KOPT-K1 (cell line): Measurements from ENCODE around the gene CSNK1E.
"Not testable (repeated sequence)": the region's sequence is repeated elsewhere in the genome, so short reads cannot be mapped to it uniquely, and the experiment has no call there.

ENCODE experiments used
- H3K27ac ChIP-seq: fragments of 200-600 bp; sonication (generic); 2 replicates; pipeline ENCODE4 v1.5.1; 2016; ENCODE audit warnings: antibody characterized with exemption, mild to moderate bottlenecking, low read depth, low read length; ENCODE audit not compliant: poor library complexity, severe bottlenecking
- H3K36me3 ChIP-seq: fragments of 200-600 bp; sonication (generic); 2 replicates; pipeline ENCODE4 v1.5.1; 2017; ENCODE audit warnings: antibody characterized with exemption, mild to moderate bottlenecking, low read length, moderate library complexity; ENCODE audit not compliant: insufficient read depth
- H3K9me3 ChIP-seq: fragments of 200-600 bp; sonication (generic); 2 replicates; pipeline ENCODE4 v1.5.1; 2017; ENCODE audit warnings: antibody characterized with exemption, low read length, mild to moderate bottlenecking; ENCODE audit not compliant: insufficient read depth, poor library complexity, severe bottlenecking

Gene CSNK1E

DNA sequence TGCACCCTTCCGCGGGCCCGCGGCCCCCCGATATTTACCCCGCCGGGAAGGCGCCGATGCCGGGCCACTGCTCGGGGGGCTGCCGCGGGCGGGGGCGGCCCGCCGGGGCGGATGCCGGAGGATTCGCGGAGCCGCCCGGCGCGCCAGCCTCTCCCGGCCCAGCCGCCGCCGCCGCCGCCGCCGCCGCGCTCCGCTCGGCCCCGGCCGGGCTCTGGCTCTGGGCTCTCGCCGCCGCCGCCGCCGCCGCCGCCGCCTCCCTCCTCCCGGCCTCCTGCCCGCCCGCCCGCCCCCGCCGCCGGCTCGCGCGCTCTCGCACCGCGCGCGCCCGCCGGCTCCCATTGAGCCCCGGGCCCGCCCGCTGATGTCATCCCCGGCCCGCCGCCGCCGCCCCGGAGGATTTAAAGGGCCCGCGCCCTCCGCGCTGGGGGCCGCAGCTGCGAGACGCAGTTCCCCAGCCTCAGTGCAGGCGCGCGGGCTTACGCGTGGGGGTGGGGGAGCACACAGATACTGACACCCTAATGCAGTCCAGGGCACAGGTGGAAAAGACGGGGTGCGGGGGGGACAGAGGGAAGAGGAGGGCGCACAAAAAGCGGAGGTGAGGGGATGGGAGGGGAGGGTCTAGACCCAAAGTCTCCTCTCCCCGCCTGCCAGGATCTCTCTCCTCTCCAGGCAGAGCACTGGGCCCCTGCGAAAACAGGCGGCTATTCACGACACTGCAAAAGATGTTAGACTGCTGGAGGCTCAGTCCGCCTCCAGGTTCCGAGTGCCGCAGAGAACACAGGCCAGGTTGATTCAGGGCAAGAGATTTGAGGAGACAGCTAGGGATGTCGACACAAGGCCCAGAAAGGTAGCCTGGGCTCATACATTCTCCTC lies at the start of gene CSNK1E:
Gene CSNK1E, minus strand, starts transcription at position 312 of the 873 bp plus-strand sequence. CDS start 3,276 bp downstream, outside the sequence.
- H3K27ac ChIP-seq, result peak within 1 kb of the TSS; percentile 57
- peaks cover 18% of the 10 kb centered on the region; the same call in 1 of the 2 replicates for H3K36me3 ChIP-seq
- no peaks in the 10 kb centered on the region for H3K9me3 ChIP-seq

GRCh38 chr22:38365829-38366228 lies 48.6 kb upstream of the CSNK1E start:
- not testable (repeated sequence) for H3K9me3 ChIP-seq, H3K36me3 ChIP-seq, H3K27ac ChIP-seq

- H3K36me3 ChIP-seq, H3K9me3 ChIP-seq, H3K27ac ChIP-seq: not testable (repeated sequence)
Measured at GRCh38 chr22:38365174-38365573, 47.9 kb upstream of the CSNK1E start.

GRCh38 chr22:38360560-38360959 lies 43.3 kb upstream of the CSNK1E start:
- H3K27ac ChIP-seq, H3K9me3 ChIP-seq, H3K36me3 ChIP-seq: not testable (repeated sequence)

- H3K36me3 ChIP-seq, H3K27ac ChIP-seq, H3K9me3 ChIP-seq: not testable (repeated sequence)
Measured at GRCh38 chr22:38359817-38360216, 42.6 kb upstream of the CSNK1E start.

DNA sequence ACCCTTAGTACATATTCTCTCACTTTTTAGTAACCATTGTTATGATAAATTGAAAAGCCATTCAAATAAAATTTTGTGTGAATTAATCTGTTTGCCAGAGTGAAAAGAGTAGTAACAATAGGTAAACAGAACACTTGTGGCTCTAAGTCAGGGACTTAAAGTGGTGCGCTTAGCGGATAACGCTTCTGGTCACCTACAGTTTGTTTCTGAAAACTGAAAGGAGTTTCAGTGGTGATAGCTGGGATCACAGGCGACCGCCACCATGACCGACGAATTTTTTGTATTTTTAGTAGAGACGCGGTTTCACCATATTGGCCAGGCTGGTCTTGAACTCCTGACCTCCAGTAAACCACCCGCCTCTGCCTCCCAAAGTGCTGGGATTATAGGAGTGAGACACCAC lies 40.7 kb upstream of the CSNK1E start:
- not testable (repeated sequence) for H3K27ac ChIP-seq, H3K36me3 ChIP-seq, H3K9me3 ChIP-seq

GRCh38 chr22:38355275-38355674 lies 38.0 kb upstream of the CSNK1E start:
- no peaks in the 10 kb centered on the region; the same call in 1 of the 2 replicates for H3K36me3 ChIP-seq
- H3K27ac ChIP-seq, result no peak overlapping the region
- H3K9me3 ChIP-seq, result no peaks in the 10 kb centered on the region

- H3K9me3 ChIP-seq, result no peaks in the 10 kb centered on the region
- H3K36me3 ChIP-seq, result no peaks in the 10 kb centered on the region; the same call in 1 of the 2 replicates
- H3K27ac ChIP-seq, result no peak overlapping the region
Measured at GRCh38 chr22:38353701-38354100, 36.5 kb upstream of the CSNK1E start.

GRCh38 chr22:38353142-38353629 lies 36.0 kb upstream of the CSNK1E start:
- no peaks in the 10 kb centered on the region; the same call in 1 of the 2 replicates for H3K36me3 ChIP-seq
- H3K27ac ChIP-seq, result no peak overlapping the region
- H3K9me3 ChIP-seq, result no peaks in the 10 kb centered on the region

- H3K9me3 ChIP-seq, result no peaks in the 10 kb centered on the region
- H3K27ac ChIP-seq, result no peak overlapping the region
- H3K36me3 ChIP-seq, result no peaks in the 10 kb centered on the region; the same call in 1 of the 2 replicates
Measured at GRCh38 chr22:38352436-38352835, 35.2 kb upstream of the CSNK1E start.

DNA sequence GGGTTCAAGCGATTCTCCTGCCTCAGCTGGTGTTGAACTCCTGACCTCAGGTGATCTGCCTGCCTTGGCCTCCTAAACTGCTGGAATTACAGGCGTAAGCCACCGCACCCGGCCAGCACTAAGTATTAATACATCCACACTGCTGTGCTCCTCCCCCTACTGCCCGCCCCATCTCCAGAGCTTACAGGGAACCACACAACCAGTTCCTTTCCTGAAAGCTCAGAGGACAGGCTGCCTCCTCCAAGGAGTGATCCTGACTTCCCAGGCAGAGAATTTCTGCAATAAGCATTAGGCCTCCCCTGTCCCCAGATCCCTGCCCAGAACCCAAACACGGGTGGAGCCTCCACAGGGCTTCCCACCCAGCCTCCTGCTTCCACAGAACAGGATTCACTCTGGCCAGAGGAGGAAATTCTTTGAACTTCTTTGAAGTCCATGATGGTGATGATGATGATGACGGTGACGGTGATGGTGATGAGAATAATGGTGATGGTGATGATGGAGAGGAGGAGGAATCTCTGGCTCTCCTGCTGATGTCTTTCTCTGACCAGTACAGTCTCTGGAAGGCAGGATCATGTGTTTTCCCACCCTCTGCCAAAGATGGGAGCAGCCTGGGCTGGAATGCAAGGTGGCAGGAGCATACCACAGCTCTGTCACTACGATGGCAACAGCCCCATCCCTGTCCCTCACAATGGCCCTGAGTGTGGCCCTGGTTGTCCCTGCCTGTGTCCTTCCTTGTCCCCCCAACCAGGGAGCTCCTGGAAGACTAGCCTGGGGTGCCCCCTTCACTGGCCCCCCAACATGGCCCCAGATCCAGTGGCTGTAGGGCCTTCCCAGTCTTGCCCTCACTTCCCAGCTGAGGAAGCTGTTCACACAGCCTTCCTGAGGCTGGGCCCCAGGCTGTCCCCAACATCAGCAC lies 33.5 kb upstream of the CSNK1E start:
- H3K36me3 ChIP-seq, result no peaks in the 10 kb centered on the region; the same call in 1 of the 2 replicates
- no peaks in the 10 kb centered on the region for H3K9me3 ChIP-seq
- no peak overlapping the region for H3K27ac ChIP-seq

DNA sequence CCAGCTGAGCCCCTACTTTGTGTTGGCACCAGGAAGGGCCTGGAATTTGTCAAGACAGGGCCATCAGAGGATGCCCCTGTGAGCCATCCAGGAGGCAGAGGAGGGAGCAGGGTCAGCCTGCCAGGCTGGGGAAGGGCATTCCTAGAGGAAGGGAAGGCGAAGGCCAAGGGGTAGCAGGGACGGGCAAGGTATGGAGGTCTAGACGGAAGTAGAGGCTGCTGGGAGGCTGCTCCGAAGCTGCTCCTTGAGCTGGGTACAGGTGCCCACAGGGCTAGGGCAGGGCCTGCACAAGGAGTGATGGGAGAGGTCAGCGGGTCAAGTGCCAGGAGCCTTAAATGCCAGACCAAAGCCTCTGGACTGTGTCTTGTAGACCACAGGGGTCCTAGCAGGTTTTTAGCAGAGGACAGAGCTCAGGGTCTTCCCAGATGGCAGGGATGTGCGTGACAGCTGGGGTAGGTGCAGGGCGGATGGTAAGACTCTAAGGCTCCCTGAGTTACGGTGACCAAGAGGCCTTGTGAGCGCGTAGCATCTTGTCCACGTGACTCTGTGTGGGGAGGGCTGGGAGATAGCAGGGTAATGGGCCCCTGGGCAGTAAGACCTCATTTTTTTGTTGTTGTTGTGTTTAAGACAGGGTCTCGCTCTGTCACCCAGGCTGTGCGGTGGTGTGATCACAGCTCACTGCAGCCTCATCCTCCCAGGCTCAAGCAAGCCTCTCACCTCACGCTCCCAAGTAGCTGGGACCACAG lies 31.7 kb upstream of the CSNK1E start:
- H3K36me3 ChIP-seq, result no peaks in the 10 kb centered on the region
- no peaks in the 10 kb centered on the region for H3K9me3 ChIP-seq
- H3K27ac ChIP-seq, result no peak overlapping the region

DNA sequence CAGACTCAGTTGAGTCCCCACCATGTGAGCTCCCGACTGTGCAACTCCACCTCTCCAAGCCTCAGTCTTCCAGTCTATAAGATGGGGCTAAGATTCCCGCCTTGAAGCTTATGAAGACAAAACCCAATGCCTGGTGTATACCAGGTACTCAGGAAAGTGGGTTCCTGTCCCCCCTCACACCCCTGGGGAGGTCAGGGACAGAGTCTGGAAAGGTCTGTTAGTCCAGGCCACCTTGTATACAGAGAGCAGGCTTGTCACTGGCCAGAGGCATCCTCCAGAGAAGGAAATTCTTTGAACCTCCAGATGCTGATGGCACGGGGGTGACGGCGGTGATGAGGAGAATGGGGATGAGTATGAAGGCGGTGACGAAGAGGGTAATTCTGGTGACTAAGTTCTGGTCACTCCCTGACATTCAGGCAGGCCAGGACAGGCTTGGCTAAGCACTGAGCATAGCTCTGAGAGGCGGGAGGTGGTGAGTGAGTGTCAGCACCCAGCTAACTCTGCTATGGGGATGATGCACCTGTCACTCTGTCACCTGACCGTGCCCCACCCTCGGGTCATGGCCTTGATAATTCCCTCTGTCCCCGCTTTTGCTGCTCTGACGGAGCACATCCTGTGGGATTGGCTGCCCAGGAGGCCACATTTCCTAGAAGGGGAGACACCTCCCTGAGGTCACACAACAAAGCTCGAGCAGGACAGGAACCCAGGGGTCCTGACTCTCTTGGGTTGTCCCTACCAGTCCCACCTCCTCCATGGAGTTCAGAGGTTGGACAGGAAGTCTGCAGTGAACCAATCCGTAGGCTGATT lies 30.9 kb upstream of the CSNK1E start:
- Histone ChIP-seq H3K9me3 (no peaks in the 10 kb centered on the region), H3K27ac (no peak overlapping the region), H3K36me3 (no peaks in the 10 kb centered on the region)
